ENCODE results near the gene P2RY8. TPM values are rescaled to one million over a fixed set of nuclear protein-coding genes. Genes with fewer than 3 reads are reported as not detected.
A peak's percentile ranks its signal among the peaks of the same experiment; 100 is the strongest.

Gene P2RY8
- total and polyA plus RNA-seq, 10 of the 15 experiments (the other 5 are each of a cell fraction or from before 2014, with no cell fraction given) = 2.0 to 64.4 (median 36.5) TPM

DNA sequence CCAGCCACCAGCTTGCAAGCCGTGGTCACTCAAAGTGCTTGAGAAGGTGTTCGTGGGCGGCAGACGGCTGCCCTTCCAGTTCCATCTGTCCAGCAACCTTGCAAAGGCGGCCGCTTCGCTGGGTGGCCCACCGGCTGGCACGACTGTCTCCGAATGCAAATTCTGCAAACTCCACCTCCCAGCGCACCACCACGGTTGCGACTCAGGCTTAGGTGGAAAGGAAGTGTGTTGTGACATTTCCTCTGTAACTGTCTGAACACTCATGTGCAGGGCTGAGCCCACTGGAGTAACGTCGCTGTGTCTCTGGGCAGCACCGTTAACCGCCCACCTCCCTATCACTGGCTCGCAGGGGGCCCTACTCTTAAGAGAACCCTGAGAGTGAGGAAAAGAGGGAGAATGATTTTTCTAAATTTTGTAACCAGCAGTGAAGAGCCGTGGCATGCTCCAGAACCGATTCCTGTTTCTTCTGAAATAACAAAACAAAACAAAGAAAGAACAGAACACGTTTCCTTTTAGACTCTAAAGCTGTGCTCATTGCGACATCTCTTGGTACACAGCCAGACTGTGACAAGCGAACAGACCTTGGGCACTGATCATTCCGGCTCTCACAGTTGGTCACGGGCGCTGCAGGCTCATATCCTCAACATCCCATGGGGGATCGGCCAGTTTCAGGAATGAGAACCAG, at the start of gene P2RY8 (continued):
- TF ChIP-seq, protein P1, sequence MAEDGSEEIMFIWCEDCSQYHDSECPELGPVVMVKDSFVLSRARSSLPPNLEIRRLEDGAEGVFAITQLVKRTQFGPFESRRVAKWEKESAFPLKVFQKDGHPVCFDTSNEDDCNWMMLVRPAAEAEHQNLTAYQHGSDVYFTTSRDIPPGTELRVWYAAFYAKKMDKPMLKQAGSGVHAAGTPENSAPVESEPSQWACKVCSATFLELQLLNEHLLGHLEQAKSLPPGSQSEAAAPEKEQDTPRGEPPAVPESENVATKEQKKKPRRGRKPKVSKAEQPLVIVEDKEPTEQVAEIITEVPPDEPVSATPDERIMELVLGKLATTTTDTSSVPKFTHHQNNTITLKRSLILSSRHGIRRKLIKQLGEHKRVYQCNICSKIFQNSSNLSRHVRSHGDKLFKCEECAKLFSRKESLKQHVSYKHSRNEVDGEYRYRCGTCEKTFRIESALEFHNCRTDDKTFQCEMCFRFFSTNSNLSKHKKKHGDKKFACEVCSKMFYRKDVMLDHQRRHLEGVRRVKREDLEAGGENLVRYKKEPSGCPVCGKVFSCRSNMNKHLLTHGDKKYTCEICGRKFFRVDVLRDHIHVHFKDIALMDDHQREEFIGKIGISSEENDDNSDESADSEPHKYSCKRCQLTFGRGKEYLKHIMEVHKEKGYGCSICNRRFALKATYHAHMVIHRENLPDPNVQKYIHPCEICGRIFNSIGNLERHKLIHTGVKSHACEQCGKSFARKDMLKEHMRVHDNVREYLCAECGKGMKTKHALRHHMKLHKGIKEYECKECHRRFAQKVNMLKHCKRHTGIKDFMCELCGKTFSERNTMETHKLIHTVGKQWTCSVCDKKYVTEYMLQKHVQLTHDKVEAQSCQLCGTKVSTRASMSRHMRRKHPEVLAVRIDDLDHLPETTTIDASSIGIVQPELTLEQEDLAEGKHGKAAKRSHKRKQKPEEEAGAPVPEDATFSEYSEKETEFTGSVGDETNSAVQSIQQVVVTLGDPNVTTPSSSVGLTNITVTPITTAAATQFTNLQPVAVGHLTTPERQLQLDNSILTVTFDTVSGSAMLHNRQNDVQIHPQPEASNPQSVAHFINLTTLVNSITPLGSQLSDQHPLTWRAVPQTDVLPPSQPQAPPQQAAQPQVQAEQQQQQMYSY (CRISPR knock-in tag; IDR thresholded peaks at IDR 0.05) = no peak
- TF ChIP-seq RFX5 (IDR thresholded peaks at IDR 0.05; ENCODE audit: low read depth, low read length) (no peak), NR2C1 (IDR thresholded peaks at IDR 0.05) (no peak), RB1 (IDR thresholded peaks at IDR 0.05; ENCODE audit: borderline replicate concordance) (no peak), GABPA (IDR thresholded peaks at IDR 0.05; ENCODE audit: low read depth) (no peak), NFYA (IDR thresholded peaks at IDR 0.05; ENCODE audit: borderline replicate concordance, low read depth, low read length) (no peak), TARDBP (IDR thresholded peaks at IDR 0.05; ENCODE audit: borderline replicate concordance) (no peak), TCF7 (IDR thresholded peaks at IDR 0.05; ENCODE audit: borderline replicate concordance) (no peak), NRF1 (conservative IDR thresholded peaks at IDR 0.05; ENCODE audit: low read depth, low read length) (no peak), KLF5 (IDR thresholded peaks at IDR 0.05; ENCODE audit: partially characterized antibody) (no peak), NR2C2 (IDR thresholded peaks at IDR 0.05; ENCODE audit: borderline replicate concordance, control insufficient read depth, insufficient read length, low read depth) (no peak), NFYB (IDR thresholded peaks at IDR 0.05; ENCODE audit: insufficient read depth, low read depth, low read length) (no peak)
- TF ChIP-seq, protein P2, sequence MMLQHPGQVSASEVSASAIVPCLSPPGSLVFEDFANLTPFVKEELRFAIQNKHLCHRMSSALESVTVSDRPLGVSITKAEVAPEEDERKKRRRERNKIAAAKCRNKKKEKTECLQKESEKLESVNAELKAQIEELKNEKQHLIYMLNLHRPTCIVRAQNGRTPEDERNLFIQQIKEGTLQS (IDR thresholded peaks at IDR 0.05; ENCODE audit: borderline replicate concordance, extremely low read depth, low read depth, low read length) = no peak
- TF ChIP-seq, protein P3, sequence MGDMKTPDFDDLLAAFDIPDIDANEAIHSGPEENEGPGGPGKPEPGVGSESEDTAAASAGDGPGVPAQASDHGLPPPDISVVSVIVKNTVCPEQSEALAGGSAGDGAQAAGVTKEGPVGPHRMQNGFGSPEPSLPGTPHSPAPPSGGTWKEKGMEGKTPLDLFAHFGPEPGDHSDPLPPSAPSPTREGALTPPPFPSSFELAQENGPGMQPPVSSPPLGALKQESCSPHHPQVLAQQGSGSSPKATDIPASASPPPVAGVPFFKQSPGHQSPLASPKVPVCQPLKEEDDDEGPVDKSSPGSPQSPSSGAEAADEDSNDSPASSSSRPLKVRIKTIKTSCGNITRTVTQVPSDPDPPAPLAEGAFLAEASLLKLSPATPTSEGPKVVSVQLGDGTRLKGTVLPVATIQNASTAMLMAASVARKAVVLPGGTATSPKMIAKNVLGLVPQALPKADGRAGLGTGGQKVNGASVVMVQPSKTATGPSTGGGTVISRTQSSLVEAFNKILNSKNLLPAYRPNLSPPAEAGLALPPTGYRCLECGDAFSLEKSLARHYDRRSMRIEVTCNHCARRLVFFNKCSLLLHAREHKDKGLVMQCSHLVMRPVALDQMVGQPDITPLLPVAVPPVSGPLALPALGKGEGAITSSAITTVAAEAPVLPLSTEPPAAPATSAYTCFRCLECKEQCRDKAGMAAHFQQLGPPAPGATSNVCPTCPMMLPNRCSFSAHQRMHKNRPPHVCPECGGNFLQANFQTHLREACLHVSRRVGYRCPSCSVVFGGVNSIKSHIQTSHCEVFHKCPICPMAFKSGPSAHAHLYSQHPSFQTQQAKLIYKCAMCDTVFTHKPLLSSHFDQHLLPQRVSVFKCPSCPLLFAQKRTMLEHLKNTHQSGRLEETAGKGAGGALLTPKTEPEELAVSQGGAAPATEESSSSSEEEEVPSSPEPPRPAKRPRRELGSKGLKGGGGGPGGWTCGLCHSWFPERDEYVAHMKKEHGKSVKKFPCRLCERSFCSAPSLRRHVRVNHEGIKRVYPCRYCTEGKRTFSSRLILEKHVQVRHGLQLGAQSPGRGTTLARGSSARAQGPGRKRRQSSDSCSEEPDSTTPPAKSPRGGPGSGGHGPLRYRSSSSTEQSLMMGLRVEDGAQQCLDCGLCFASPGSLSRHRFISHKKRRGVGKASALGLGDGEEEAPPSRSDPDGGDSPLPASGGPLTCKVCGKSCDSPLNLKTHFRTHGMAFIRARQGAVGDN (IDR thresholded peaks at IDR 0.05) = peak; percentile 62
- TF ChIP-seq, protein P4, sequence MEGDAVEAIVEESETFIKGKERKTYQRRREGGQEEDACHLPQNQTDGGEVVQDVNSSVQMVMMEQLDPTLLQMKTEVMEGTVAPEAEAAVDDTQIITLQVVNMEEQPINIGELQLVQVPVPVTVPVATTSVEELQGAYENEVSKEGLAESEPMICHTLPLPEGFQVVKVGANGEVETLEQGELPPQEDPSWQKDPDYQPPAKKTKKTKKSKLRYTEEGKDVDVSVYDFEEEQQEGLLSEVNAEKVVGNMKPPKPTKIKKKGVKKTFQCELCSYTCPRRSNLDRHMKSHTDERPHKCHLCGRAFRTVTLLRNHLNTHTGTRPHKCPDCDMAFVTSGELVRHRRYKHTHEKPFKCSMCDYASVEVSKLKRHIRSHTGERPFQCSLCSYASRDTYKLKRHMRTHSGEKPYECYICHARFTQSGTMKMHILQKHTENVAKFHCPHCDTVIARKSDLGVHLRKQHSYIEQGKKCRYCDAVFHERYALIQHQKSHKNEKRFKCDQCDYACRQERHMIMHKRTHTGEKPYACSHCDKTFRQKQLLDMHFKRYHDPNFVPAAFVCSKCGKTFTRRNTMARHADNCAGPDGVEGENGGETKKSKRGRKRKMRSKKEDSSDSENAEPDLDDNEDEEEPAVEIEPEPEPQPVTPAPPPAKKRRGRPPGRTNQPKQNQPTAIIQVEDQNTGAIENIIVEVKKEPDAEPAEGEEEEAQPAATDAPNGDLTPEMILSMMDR (IDR thresholded peaks at IDR 0.05 in 2 of 3, conservative IDR thresholded peaks at IDR 0.05 in 1 of 3; ENCODE audit: control insufficient read depth in 2 of 3, extremely low read depth in 1 of 3, insufficient read depth in 1 of 3, low read depth in 3 of 3, low read length in 3 of 3) = peak; percentile 16 to 73 (median 48); a peak in 4 of 6 replicates
